Measurements from ENCODE around the gene PPP1R37. TPM values are rescaled to one million over a fixed set of nuclear protein-coding genes. Genes with fewer than 3 reads are reported as not detected.

PPP1R37 gene
- total RNA-seq, 2 experiments from 2014 or later: 20.9 to 21.2 TPM

- Mint-ChIP-seq H3K27ac (no peak overlapping the region), H3K4me3 (no peak overlapping the region), H3K4me1 (ENCODE audit: low read depth) (no peaks in the 10 kb centered on the region), H3K9me3 (no peaks in the 10 kb centered on the region), H3K27me3 (no peaks in the 10 kb centered on the region), H3K36me3 (ENCODE audit: low read depth) (no peaks in the 10 kb centered on the region)
- CTCF ChIA-PET: no interaction called here
- intact Hi-C loops (cut with micrococcal nuclease): no loop called here
- no peak for TF ChIP-seq CTCF (IDR thresholded peaks at IDR 0.05)
- POLR2A ChIA-PET: no interaction called here
- ATAC-seq (no peak), DNase-seq (no peak)
Measured at GRCh38 chr19:45195764-45196163, 102.8 kb downstream of the PPP1R37 start.

Other genes starting within 250 kb of the PPP1R37 start
- under 1 TPM; 0.36 to 0.65 TPM for gene NECTIN2, start 246.9 kb upstream of the PPP1R37 start, total RNA-seq
- gene TOMM40, start 201.9 kb upstream of the PPP1R37 start, total RNA-seq: 100 to 1,000 TPM; 134 to 138 TPM
- gene APOE, start 187.4 kb upstream of the PPP1R37 start, total RNA-seq: 1 to 10 TPM in 1 of 2 experiments, under 1 TPM in 1; 0.87 to 1.2 TPM
- 1 to 10 TPM; 2.5 to 3.6 TPM for gene APOC1, start 178.6 kb upstream of the PPP1R37 start, total RNA-seq
- not detected for gene APOC4, start 150.9 kb upstream of the PPP1R37 start, total RNA-seq
- gene APOC2, start 147.1 kb upstream of the PPP1R37 start, total RNA-seq: not detected
- gene CLPTM1, start 137.8 kb upstream of the PPP1R37 start, total RNA-seq: 10 to 100 TPM; 38.6 to 39.8 TPM
- gene RELB, start 91.7 kb upstream of the PPP1R37 start, total RNA-seq: 10 to 100 TPM; 37.6 to 37.9 TPM
- 10 to 100 TPM; 72.7 to 80.5 TPM for gene CLASRP, start 54.1 kb upstream of the PPP1R37 start, total RNA-seq
- 1 to 10 TPM; 5.0 to 6.3 TPM for gene ZNF296, start 16.7 kb upstream of the PPP1R37 start, total RNA-seq
- 10 to 100 TPM; 44.1 to 46.8 TPM for gene GEMIN7, start 13.9 kb upstream of the PPP1R37 start, total RNA-seq
- under 1 TPM; 0.07 to 0.16 TPM for gene NKPD1, start 67.8 kb downstream of the PPP1R37 start, total RNA-seq
- gene TRAPPC6A, start 85.1 kb downstream of the PPP1R37 start, total RNA-seq: 10 to 100 TPM; 27.3 to 28.8 TPM
- gene BLOC1S3, start 85.6 kb downstream of the PPP1R37 start, total RNA-seq: 10 to 100 TPM in 1 of 2 experiments, 1 to 10 TPM in 1; 8.9 to 10.8 TPM
- not detected for gene EXOC3L2, start 152.2 kb downstream of the PPP1R37 start, total RNA-seq
- 10 to 100 TPM; 18.5 to 19.9 TPM for gene MARK4, start 158.1 kb downstream of the PPP1R37 start, total RNA-seq
- not detected for gene CKM, start 229.7 kb downstream of the PPP1R37 start, total RNA-seq
- not detected for gene KLC3, start 247.6 kb downstream of the PPP1R37 start, total RNA-seq